ENCODE data around the gene PDPK1.

PDPK1 gene

GRCh38 chr16:2507052-2507659, 30.7 kb upstream of the PDPK1 start:
- no peak for DNase-seq (ENCODE audit: low spot score)

DNA sequence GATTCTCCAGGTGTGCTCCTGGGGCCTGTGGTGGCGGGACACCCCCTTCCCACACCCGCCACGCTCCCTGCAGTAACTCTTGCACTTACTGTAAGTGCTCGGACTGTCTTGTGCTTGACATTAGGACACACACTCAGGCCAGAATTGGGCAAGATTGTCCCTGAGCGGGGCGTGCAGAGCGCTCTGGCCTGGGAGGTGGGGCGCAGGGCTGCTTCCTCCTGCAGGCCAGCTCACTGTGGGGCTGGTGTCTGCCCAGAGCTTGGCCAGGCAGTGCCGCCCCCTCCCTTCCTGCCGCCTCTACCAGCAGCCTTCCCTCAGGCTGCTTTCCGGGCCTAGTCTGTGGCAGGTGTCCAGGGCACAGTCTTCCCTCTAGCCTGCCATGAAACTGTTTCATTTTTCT, 30.2 kb upstream of the PDPK1 start:
- no peak for DNase-seq (ENCODE audit: low spot score)

- no peak for DNase-seq (ENCODE audit: low spot score)
Measured at GRCh38 chr16:2508722-2509400, 29.0 kb upstream of the PDPK1 start.

GRCh38 chr16:2511128-2511800, 26.6 kb upstream of the PDPK1 start:
- no peak for DNase-seq (ENCODE audit: low spot score)

DNA sequence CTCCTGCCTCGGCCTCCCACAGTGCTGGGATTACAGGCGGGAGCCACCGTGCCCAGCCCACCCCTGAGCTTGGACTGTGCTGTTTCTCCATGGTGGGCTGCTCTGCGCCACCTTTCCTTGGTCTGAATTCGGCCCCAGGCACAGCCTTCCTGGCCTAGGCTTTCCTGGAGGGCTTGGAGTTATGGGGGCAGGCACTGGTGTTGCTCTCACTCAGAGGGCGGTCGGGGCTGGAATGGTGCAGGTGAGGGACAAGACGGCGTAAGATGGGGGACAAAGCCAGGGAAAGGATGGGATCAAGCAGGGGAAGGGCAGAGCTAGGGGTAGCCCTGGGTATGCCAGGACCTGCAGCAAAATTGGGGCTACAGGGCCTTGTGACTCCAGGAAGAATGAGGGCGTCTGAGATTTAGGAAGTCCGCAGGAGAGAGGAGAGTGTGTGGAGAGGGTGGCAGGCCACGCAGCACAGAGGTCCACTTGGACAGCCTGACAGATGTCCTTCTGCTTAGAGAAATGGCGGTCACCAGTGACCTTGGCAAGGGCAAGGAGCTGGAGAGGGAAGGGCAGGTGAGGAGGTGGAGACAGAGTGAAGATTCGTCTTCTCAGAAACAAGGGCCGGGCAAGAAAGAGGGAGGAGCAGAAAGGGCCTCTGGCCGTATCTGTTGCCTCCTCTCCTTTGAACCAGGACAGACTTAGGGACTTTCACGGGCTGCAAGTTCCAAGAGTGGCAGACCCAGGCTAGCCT, 25.7 kb upstream of the PDPK1 start:
- no peak for DNase-seq (ENCODE audit: low spot score)

DNA sequence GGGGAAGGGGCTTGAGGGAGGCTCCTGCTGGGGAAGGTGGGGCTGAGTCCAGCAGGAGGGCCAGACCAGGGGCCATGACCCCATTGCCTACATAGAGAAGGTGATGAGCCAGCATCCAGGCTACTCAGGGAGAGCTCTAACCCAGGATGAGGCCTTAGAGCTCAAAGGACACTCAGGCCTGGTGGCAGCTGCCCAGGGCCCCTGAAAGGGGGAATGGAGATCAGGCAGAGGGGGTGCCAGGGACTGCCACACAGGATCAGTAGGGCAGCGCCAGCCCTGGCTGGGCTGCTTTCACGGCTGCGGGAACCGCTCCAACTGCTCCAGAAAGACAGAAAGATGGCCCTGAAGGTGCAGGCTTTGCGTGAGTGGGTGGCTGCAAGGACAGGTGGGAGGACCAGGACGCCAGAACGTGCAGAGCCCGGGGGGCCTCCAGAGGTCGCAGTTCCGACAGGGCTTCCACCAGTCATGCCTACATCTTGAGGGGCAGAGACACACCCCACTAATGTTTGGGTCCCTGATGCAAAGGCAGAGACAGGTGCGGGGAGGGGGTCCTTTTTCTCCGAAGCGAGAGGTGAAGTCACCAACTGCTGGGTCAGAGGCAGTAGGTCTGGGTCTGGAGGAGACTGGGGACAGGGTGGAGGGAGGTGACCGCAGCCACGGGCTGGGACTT, 25.0 kb upstream of the PDPK1 start:
- no peak for DNase-seq (ENCODE audit: low spot score)

DNA sequence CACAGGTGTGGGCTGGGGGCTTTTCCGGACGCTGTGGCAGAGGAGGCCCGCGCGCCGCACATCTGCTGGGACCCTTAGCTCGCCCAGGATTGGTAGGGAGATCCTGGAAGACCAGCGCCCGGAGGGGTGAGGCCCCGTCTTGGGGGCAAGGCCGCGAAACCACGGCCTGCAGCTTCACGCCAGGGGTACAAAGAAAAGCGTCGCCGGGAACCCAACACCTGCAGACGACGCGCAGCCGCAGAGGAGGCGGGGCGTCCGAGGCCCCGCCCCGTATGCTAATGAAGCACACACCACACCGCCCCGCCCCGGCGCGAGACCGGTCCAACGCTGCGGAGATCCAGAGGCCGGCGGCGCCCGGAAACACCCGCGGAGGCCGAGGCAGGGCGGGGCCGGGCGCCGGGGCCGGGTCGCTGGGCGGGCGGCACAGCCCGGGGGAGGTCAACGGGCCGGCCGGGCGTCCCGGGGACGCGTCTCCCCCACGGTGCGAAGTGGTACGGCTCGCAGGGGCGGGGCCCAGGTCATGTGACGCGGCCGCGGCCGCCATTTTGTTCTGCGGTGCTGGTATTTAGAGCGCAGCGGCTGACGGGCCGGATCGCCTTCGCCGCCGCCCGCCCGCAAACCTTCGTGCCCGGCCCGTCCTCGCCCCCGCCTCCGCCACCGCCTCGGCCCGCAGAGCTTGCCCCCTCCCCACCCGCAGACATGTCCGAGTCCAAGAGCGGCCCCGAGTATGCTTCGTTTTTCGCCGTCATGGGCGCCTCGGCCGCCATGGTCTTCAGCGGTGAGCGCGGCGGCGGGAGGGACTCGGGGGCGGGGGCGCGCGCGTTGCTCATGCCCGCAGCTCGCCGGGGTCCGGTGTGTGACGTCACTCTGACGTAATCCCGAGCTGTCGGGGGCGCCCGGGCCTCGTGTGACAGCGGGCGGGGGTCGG, 24.2 kb upstream of the PDPK1 start, which contains the start of gene ATP6V0C:
Gene ATP6V0C (plus strand): TSS at position 548 of the 928 bp plus-strand sequence. CDS start 152 bp downstream, at position 700.
- DNase-seq (ENCODE audit: low spot score) = peak; percentile 92

DNA sequence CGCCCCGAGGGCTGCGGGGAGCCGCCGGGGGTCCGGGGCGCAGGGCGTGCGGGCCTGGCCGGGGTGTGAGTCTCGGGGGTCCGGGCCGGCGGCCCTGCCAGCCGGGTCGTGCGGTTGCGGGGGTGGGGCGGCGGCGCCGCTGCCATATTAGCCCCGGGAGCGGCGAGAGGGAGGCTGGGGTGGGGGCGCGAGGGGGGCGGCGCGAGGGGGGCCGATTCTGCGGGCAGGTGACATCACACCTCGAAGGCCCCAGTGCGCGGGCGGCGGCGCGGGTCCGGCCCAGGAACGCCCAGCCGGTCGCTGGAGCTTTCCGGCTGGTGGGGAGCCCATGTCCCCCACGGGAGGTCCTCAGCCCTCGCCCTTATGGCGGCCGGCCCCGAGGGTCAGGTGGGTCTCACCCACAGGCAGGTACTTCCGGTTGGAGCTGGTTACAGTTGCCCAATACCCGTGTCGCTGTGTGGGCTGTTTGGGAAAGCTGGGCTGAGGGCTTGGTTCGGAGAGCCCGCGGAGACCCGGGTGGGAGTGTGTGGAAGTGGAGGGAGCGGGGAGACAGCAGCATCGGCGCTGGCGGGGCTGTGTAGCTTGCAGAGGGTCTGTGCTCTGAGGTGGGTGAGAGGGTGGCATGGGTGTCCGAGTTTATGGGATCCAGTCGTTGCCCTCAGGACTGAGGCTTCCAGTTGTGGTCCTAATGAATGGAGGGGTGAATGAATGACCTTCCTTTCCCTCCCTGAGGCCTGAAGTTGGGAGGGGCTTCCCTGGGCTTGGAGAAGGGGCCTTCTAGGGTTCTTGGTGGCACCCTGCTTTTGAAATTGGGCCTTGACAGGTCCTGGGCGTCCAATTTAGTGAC, 23.3 kb upstream of the PDPK1 start:
- no peak for DNase-seq (ENCODE audit: low spot score)

DNA sequence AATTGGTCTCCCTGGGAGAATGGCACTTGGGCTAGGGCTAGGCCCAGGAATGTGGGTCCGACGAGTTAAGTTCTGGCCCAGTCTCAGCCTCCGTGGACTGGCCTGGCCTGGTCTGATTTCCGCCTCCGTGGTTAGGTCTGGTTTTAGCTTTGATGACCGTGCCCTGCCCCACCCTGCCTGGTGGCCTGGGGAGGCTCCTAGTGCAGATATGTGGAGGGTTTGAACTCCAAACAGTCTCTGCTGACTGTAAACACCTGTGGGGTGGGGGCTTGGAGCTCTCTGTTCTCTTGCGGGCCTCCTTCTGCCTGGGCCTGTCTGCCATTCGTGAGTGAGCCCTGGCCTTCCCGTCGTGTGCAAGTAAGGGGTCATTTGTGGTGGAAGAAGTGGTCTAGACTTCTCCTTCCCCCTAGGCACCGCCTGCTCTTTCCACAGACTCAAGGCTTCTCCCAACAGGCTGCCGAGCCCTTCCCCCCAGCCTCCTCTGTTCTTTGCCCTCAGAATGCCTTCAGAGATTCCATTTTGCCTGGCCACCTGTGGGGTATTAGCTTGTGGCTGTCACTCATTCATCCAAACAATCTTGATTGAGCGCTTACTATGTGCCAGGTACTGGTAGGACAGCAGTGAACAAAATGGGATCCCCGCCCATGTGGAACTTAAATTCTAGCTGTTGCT, 22.5 kb upstream of the PDPK1 start:
- no peak for DNase-seq (ENCODE audit: low spot score)

- DNase-seq (ENCODE audit: low spot score) = no peak
Measured at GRCh38 chr16:2516391-2517240, 21.2 kb upstream of the PDPK1 start.

- DNase-seq (ENCODE audit: low spot score) = no peak
Measured at GRCh38 chr16:2517954-2518605, 19.7 kb upstream of the PDPK1 start.

DNA sequence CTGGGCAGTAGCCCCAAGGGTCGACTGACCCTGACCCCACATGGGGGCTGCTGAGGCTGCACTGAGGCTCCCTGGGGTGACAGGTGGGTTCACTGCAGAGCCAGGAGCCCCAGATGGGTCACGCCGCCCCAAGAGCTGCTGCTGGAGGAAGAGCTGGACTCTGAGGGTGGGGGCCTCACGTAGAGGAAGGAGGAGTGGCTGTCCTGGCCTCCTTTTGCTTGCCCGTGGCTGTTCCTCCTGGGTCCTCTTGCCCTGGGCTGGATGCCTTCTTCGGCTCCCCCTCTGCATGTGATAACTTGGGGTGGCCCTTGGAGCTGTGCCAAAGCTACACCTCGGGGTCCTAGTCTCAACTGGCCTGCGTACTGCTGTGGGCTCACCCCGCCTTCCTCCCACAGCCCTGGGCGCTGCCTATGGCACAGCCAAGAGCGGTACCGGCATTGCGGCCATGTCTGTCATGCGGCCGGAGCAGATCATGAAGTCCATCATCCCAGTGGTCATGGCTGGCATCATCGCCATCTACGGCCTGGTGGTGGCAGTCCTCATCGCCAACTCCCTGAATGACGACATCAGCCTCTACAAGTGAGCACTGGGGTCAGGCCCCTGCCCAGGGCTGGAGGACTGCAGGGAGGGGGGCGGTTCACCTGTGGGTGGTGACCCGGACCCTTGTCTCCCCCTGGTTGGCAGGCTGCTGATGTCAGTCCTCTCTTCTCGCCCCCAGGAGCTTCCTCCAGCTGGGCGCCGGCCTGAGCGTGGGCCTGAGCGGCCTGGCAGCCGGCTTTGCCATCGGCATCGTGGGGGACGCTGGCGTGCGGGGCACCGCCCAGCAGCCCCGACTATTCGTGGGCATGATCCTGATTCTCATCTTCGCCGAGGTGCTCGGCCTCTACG, 18.8 kb upstream of the PDPK1 start:
- DNase-seq (ENCODE audit: low spot score) = no peak

DNA sequence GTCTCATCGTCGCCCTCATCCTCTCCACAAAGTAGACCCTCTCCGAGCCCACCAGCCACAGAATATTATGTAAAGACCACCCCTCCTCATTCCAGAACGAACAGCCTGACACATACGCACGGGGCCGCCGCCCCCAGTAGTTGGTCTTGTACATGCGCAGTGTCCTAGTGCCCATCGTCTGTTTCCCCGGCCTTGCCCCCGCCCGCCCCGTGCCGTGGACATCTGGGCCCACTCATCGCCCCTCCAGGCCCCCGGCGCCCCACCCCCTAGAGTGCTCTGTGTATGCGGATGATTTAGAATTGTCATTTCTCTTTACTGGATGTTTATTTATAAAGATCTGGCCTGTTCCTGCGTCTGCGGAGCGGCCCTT, 18.1 kb upstream of the PDPK1 start:
- DNase-seq (ENCODE audit: low spot score) = no peak

DNA sequence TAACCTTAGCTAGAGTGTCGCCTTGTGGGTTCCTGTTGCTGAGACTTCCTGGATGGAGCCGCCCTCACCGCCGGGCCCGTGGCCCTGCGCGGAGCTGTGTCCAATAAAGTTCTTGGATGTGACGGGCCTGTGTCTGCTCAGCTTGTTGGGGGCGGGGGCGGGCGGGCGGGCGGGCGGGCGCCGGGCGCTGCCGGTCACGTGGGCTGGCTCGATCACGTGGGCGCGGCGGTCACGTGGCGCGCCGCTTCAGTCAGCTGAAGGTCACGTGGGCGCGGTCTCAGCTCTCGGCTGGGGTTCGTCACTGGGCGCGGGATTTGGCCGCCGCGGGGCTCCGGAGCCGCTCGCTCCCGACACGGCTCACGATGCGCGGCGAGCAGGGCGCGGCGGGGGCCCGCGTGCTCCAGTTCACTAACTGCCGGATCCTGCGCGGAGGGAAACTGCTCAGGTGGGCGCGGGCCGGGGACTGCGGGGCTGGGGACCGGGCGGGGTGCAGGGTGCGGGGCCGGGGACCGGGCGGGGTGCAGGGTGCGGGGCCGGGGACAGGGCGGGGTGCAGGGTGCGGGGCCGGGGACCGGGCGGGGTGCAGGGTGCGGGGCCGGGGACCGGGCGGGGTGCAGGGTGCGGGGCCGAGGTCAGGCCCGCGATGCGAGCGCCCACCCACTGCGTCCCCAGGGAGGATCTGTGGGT, 17.6 kb upstream of the PDPK1 start, which contains the start of gene AMDHD2:
Gene AMDHD2 (plus strand): TSS at position 275 of the 687 bp plus-strand sequence. CDS start 88 bp downstream, at position 363.
- DNase-seq (ENCODE audit: low spot score) = peak; percentile 86

DNA sequence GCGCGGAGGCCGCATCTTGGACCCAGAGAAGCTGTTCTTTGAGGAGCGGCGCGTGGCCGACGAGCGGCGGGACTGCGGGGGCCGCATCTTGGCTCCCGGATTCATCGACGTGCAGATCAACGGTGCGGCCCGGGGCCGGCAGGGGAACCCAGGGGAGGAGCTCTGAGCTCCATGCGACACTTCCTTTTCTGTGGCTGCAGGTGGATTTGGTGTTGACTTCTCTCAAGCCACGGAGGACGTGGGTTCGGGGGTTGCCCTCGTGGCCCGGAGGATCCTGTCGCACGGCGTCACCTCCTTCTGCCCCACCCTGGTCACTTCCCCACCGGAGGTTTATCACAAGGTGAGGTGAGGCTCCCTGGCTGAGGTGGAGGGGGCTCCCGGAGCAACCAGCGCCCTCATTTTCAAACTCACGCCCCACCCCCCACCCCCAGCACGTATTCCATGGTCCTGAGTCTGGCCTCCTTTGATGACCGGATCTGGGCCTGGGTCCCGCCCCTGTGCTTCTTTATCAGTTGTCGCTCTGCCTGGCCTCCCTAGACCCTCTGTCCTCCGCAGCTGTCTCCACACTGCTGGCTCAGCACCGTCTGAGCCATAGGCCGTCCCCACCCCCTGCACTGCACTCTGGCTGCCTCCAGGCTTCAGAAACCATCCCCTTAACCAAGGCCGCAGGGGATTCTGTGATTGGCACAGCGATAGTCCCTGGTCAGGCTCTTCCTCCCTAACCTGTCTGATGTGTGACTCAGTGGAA, 16.9 kb upstream of the PDPK1 start:
- DNase-seq (ENCODE audit: low spot score) = no peak
